GM18867 (cell line): ENCODE results near the gene GALNTL6.
A peak's percentile ranks its signal among the peaks of the same experiment; 100 is the strongest.

Experiments
- ATAC-seq: cut with Tn5 transposase; IDR thresholded peaks from one replicate; pipeline ENCODE4 v1.9.1; 2021; ENCODE audit warnings: mild to moderate bottlenecking, moderate library complexity; ENCODE audit not compliant: unreplicated experiment

GALNTL6 gene

GRCh38 chr4:172104539-172104938 lies 291.3 kb downstream of the GALNTL6 start:
- ATAC-seq = no peak

DNA sequence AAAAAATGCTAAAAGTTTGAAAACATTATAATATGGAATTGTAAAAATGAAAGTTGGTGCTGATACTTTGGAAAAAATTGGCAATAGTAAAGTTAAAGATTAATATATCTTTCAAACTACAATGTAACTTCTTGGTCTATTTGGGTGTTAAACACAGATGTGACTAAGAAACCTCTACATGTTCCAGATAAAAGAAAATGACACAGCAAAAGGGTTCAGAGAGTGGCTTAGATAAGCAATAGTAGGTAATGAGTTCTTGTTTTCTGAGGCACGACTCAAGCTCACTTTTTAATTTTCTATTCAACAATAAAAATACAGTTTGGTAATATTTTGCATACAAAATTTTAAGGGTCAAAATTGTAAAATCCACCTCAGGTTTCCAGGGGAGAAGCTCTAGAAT lies 292.7 kb downstream of the GALNTL6 start:
- no peak for ATAC-seq

DNA sequence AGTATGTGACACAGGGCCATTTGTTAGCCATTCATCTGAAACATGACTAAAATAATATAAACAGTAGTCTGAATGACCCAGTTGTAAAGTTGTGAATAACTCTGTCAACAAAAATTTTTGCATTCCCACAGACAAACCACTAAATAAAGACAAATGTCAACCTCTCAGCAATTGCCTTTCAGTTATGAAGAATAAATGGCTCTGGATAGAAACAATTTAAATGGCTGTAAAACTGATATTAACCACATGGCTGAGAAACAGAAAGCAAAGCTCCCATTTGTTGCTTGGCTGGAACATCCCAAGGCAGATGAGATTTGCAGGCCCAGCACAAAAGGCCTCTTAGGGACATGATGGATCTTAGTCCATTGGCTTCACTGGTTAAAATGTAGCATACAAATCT lies 296.3 kb downstream of the GALNTL6 start:
- ATAC-seq = no peak

DNA sequence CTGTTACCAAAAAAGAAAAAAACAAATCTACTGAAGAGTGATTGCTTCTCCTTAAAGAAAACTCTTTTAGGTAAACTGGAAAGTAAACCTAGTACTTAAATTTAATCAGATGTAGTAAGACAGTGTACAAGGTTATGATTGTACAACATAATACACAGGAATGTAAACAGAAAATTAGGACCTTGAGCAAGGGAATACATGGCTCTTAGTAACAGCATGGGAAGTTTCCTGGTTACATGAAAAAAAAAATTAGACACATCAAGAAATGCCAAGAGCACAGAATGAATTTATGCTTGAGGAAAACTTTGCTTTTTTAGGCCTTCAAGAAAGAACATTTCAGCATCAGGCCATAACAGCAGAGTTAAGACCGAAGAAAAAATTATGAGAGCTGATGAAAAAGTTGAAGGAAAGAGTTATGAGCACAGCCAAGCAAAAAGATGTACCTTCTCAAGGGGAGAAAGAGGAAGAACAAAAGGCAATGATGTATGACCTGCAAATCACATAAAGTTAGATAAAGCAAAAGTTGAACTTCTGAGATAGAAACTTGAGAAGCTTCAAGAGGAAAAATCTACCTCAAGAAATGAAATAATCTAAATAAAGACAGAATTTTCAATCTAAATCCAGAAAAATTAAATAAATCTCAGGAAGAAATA lies 311.6 kb downstream of the GALNTL6 start:
- no peak for ATAC-seq

GRCh38 chr4:172125443-172125842 lies 312.2 kb downstream of the GALNTL6 start:
- no peak for ATAC-seq

DNA sequence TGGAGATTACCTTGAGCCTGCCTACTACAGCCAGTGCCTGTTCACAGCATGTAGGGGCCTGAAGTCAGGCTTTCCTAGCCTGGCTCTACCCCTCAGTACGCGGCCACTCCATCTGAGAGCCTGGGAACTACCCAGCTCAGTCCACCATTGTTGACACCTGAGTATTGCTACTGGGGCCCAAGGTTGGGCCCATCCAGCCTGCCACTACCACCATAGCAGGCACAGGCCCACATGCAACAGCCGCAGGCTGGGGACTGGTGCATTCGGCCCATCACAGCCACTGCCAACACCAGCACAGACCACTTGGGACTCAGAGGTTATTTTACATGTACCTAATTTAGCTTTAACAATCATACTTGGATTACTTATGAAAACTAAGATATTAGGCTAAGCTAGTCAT lies 314.0 kb downstream of the GALNTL6 start:
- ATAC-seq = no peak

DNA sequence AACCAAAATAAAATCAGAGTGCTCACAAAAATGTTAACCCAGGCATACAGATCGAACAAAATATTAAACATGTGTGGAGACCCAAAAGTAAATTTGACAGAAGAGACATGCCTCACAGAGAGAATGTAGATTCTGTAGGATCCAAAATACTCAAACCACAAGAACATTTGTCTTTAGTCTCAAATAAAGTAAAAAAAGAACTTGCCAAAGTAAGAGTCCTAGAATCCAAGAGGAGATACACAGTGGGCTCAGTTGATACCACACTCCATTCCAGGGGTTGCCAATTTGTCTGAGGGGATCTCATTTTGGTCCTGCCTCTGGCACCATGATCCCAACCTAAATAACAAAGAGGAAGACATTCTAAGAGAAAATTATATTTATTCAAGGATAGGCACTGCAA lies 316.4 kb downstream of the GALNTL6 start:
- no peak for ATAC-seq

- no peak for ATAC-seq
Measured at GRCh38 chr4:172134521-172134920, 321.3 kb downstream of the GALNTL6 start.

DNA sequence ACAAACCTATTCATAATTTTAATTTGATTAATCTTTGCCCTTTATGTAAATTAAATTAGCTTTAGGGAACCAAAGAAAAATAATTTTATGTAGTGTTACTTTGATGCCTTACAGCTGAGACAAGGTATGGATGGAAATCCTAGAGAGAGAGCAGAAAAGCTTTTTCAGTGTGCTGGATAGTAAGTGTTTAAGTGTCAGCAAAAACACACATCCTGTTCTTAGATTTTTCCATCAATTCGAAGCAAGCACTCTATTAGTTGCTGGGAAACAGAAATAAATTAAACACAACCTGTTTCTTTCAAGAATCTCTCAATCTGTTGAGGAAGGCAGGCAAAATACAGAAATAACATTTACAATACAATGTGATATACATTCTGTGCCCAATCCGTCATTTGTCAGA lies 327.8 kb downstream of the GALNTL6 start:
- ATAC-seq = no peak

DNA sequence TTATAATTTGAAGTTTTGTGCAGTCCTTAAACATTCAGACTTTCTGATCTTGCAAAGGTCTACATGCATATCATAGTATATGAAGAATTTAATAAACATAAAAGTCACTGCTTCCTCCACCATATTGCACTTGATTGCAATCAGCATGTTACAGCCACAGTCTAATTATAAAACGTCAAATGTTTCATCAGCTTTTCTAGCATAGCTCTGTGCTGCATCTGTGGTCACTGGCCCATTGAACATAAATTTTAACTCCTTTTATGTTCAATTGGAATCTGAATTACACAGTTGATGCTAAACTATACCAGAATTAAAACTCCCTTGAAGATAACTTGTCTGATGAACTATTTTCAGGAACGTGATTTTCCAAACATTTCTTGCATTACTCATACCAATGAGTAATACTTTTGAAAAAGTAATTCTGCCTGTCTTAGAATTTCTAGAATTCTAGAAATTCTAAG lies 329.1 kb downstream of the GALNTL6 start:
- ATAC-seq = no peak

DNA sequence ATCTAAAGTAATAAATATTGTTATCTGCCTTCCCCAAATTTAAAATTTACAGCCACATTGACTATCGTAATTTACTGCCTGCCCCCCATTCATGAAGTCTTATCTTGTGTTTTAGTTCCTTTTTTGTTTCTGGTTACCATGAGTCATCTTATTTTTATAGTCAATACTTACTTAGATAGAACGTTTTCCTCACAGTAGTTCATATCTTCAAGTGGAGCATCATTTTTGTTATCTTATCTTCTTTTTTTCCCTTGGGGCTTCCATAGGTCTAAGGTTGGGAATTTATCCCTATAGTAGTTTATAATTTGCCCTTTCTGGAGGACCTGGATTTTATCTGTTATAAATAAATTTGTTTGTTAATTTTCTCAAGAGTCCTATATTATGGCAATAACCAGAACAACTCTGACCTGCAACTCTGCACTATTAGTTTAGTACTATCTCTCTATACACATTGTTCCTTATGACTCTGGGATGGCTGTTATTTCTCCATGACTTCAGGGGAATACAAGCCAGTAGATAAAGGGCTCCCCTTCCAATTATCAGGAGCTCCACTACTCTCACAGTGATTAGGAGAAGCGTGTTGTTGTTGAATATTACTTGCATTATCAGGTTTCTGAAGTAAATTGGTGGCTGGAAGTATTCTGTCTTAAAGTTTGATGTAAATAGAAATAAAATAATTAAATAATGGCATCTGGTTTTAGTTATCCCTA lies 330.6 kb downstream of the GALNTL6 start:
- no peak for ATAC-seq

DNA sequence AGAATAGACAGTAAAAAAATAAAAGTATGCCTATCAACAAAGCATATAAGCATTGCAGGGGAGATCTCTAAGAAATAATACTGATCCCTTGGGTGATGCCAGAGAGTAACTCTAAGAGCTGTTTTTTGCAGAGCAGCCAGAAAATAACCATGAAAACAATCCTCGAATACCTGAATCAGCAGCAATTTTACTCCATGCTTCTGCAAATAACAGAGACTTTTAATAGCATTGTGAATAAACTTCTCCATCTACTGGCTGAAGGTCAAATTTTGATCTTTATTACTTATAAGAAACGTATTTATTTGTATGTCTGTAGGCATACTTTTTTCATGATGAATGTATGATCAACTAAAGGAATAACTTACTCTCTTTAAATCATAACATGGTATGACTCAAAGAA lies 334.5 kb downstream of the GALNTL6 start:
- ATAC-seq = no peak

DNA sequence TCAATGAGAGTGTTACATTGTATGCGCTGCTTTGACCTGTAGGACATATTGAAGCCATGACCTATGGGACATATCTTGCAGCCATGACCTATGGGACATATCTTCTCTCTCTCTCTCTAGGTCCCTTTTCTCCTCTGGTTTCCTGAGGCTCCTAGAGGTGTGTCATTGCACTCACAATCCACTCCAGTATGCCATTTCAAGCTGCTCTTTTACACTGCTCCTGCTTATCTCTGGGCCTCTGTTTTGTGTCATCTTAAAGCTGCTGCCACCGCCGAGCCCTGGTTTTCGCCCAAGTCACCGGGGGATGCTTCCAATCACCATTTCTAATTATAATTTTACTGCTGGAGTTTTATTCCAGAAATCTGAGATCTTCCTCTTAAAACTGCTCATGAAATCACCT lies 336.1 kb downstream of the GALNTL6 start:
- ATAC-seq = no peak

GRCh38 chr4:172152284-172152683 lies 339.1 kb downstream of the GALNTL6 start:
- peak; percentile 56 for ATAC-seq

- no peak for ATAC-seq
Measured at GRCh38 chr4:172153719-172154118, 340.5 kb downstream of the GALNTL6 start.

GRCh38 chr4:172155838-172156345 lies 342.7 kb downstream of the GALNTL6 start:
- no peak for ATAC-seq

DNA sequence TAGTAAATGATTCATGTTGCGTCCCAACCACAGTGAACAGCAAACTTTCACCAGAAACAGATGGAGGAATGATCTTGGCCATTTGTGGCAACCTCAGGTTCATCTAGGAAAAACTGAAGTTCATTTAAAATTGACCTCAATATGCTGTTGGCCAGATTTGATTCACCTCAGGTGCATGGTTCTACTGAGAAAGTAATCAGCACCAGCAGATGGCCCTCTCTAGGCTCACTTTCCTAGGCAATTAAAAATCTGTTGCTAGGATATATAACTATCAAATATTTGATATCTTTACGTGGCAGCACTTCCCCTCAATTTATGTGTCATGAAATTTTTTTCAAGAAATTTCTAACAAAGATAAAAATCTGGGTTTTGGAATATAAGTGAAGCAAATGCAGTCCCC lies 344.7 kb downstream of the GALNTL6 start:
- ATAC-seq = no peak

DNA sequence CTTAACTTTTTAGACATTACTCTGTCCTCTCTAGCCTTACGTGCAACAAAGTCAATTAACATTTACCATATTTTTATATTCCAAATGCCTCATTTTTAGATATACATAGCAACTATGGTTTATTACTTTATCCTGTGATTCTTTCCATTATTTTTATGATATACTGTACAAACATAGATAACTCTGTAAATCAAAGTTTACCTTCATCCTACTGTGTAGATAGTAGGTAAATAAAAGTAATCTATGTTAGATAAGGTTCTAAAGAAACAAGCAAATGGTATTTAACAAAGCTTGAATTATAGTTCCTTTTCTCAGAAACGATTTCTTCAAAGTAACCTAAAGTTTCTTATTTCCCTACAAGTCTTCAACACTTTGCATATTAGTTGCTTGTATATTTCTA lies 350.0 kb downstream of the GALNTL6 start:
- no peak for ATAC-seq

DNA sequence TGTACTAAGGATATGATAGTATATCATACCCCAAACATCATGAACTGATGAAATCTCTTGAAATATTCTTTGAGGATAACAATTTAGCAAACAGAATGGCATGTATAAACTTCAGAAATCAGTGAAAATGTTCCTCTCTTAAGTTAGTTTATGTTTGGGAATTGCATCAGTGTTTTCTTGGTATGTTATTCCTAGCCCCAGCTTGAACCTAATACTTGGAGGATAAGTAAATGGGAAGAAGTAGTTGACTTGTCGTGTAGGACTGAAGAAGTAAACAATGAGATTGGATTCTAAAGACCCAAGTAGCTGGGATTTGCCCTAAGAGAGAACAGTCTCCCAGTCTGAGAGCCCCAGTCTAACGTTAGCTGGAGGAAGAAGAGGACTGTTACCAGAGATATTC lies 355.7 kb downstream of the GALNTL6 start:
- ATAC-seq = no peak

- ATAC-seq = no peak
Measured at GRCh38 chr4:172169871-172170270, 356.7 kb downstream of the GALNTL6 start.

DNA sequence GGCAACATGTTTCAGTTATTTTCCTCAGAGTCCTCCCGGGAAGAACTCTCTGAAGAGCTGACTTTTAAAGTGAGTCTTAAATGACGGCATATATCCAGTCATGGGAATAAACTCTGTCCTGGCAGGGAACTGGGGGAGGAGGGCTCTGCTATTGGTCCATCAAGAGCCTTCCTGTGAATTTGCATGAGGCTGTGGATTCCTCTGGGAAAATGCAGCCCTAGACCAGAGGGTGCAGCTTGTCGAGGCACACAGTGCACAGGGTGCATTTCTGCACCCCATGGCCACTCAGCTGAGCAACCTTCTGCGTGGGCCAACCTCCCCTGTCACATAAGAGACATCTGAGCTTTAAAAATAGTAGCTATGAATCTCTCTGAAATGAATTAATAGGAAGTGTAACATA lies 360.0 kb downstream of the GALNTL6 start:
- no peak for ATAC-seq

GRCh38 chr4:172177382-172177781 lies 364.2 kb downstream of the GALNTL6 start:
- no peak for ATAC-seq
